Head of caudate nucleus (tissue), 42 donors: ENCODE results near the gene GUCA1A.
"Not testable (repeated sequence)": the region's sequence is repeated elsewhere in the genome, so short reads cannot be mapped to it uniquely, and the experiment has no call there.

Source experiments
- DNase-seq, 42 donors: peaks; one replicate each; pipeline versions ENCODE4 v3.0.0 to v3.0.0-alpha.2; 2020 to 2021; ENCODE audit warnings: mixed read lengths in 7 of 42
- intact Hi-C: fragments of 100-400 bp; cut with DNase I; formaldehyde crosslinking; loops from one replicate; pipeline ENCODE4 v1.15.0; 2022

GUCA1A gene

DNA sequence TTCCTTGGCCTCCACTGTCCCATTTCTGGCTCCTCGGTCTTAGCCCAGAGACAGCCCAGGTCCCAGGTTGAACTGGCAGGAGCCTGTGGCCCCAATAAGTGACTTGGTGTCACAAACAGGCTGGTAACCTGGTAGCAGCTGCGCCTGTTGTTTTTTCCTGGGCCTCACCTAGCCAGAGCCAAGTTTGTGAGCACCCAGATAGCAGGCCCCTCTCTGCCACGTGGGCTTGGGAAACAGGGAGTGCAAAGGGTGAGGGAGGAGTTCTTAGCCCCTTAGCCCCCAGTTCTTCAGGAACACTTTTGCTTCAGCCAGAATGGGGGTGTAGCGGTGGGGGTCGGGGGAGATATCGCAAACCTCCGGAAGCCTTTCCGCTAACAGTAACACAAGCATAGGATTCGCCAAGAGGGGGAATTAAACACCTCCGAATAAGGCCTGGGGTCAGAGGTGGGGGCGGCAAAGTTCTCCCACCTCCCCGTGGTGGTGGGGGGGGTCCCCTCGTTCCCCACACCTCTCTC lies 31.5 kb upstream of the GUCA1A start:
- intact Hi-C loops, result no loop called here
- DNase-seq, result no peak

DNA sequence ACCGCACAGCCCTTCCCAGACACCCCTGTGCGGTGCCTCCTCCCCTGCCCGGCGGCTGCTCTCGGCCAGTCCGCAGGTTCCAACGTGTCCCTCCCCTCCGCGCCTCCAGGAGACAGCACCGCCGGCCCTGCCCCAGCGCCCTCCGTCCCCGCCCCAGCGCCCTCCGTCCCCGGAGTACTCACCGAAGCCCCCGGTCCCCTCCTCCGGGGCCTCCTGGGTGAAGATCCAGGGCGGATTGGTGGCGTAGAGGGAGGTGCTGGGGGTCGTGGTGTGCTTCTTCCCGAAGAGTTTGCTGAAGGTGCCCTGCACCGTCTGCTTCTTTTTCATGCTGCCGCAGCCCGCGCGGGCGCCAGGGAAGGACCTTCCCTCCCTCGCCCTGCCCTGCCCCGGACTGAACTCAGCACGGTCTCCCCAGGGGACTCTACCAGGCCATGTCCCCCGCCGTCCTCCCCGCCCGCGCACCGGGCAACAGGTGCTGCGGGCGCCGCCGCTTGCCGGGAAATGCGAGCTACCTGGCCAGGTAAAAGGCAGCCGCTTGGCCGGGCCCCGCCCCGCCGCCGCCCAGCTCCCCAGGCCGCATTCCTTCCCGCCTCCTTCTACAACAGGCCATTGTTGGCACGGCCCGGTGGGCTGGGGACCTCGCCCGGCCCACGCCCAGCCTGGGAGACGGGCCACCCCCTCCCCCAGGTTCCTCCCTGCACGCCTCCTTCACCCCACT lies 30.9 kb upstream of the GUCA1A start, which contains the start of gene C6orf132:
TSS of gene C6orf132 (minus strand) at position 503 of the 718 bp plus-strand sequence. CDS start at position 327, 176 bp downstream.
- intact Hi-C loops, result no loop called here
- DNase-seq, result no peak

GRCh38 chr6:42147138-42147562 lies 26.0 kb upstream of the GUCA1A start:
- intact Hi-C loops, result no loop called here
- DNase-seq, result no peak

- intact Hi-C loops, result no loop called here
- no peak for DNase-seq
These were observed 25.1 kb upstream of the GUCA1A start for GRCh38 chr6:42148058-42148457.

GRCh38 chr6:42150254-42150653 lies 22.9 kb upstream of the GUCA1A start:
- intact Hi-C loops, result no loop called here
- DNase-seq, result no peak

DNA sequence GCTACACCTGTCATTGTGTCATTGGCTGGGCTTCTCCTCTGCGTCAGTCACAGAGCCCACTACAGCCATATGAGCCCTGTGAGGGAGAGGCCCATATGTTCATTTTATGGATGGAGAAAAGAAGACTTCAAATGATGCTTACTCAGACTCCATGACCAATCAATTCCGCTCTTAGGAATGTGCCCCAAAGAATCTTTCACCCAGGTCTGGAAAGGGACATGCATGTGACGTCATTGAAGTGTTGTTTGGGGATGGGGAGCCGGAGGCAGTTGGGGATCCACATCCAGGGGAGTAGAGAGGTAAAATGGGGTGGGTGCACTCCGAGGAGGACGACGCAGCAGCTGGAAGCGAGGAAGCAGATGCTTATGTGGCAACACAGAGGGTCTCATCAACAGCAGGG lies 21.1 kb upstream of the GUCA1A start:
- intact Hi-C loops, result no loop called here

GRCh38 chr6:42152528-42153213 lies 20.5 kb upstream of the GUCA1A start:
- DNase-seq, intact Hi-C loops: not testable (repeated sequence)

More for the DNA sequence above, 21.1 kb upstream of the GUCA1A start:
- DNase-seq, result no peak

GRCh38 chr6:42153921-42154320 lies 19.2 kb upstream of the GUCA1A start:
- intact Hi-C loops, result no loop called here
- DNase-seq, result no peak

GRCh38 chr6:42154461-42155209 lies 18.5 kb upstream of the GUCA1A start:
- no peak for DNase-seq

DNA sequence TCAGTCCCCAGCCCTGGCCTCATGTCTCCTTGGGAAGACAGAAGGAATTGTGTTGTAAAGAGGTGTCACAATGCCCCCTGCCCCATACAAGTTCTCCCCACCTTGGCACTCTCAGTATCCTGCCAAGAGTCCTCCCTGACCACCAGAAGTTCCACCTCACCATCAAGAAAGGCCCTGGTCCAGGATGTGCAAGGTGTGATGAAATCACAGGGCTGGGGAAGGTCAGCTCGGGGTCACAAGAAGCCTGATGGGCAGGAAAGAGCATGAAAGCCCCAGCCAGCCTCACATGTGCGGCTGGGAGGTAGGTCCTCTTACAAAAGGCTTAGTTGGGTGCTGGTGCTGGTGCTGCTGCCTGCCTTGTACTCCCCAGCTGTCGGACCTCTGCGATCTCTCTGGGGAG lies 17.9 kb upstream of the GUCA1A start:
- intact Hi-C loops, result no loop called here
- no peak for DNase-seq

More at GRCh38 chr6:42154461-42155209, 18.5 kb upstream of the GUCA1A start:
- intact Hi-C loops, result no loop called here

DNA sequence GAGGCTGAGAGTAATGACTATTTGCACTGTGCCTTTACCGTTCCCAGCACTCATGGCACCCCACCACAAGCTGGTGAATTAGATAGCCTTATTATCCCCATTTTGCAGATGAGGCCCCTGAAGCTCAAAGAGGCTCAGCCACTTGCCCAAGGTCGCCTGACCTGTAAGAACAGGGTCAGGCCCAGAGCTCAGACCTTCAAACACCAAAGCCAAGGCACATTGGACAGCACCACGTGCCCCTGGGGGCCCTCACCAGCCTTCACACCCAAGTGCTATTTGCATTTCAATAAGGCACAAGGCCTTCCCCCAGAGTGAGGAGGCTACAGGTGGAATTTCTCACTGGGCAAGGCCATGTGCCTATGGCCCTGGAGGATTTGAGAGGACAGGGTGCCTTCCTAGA lies 16.5 kb upstream of the GUCA1A start:
- intact Hi-C loops, result no loop called here

GRCh38 chr6:42158011-42158410 lies 15.2 kb upstream of the GUCA1A start:
- DNase-seq, result no peak
- intact Hi-C loops, result no loop called here

More for the DNA sequence above, 16.5 kb upstream of the GUCA1A start:
- DNase-seq, result no peak

DNA sequence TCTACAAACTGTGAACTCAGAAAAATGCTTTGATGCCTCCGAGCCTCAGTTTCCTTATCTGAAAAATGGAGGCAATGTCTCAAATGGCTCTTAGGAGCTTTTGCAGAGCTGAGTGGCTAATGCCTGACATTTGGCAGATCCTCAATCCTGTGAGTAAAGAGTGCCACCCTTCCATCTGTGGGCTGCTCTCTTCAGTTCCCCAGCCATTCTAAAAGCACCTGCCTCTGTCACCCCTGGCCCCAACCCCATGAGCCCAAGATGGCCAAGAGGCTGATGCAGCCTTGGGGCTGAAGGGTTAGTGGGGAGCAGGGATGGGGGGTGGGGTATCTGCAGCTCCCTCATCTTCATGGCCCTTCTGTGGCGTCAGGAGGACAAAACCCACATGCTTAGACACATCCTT lies 14.5 kb upstream of the GUCA1A start:
- no peak for DNase-seq
- intact Hi-C loops, result no loop called here

- intact Hi-C loops, result no loop called here
- no peak for DNase-seq
These were observed 13.6 kb upstream of the GUCA1A start for GRCh38 chr6:42159431-42160024.

- intact Hi-C loops, result no loop called here
- DNase-seq, result no peak
These were observed 10.8 kb upstream of the GUCA1A start for GRCh38 chr6:42162384-42162783.

DNA sequence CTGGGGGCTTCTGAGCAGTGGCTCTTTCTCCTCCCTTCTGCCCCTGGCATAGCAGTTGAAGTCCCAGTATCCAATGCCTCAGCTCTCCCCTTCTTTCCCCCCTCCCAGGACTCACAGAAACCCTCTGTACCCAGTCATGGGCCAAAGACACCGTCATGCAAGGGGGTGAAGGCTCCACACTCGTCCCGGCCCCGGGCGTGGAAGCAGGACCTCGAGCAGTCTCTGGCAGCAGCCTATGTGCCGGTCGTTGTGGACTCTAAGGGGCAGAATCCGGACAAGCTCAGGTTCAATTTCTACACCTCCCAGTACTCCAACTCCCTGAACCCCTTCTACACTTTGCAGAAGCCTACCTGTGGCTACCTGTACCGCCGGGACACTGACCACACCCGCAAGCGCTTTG lies 10.4 kb upstream of the GUCA1A start:
- no peak for DNase-seq
- intact Hi-C loops, result no loop called here

DNA sequence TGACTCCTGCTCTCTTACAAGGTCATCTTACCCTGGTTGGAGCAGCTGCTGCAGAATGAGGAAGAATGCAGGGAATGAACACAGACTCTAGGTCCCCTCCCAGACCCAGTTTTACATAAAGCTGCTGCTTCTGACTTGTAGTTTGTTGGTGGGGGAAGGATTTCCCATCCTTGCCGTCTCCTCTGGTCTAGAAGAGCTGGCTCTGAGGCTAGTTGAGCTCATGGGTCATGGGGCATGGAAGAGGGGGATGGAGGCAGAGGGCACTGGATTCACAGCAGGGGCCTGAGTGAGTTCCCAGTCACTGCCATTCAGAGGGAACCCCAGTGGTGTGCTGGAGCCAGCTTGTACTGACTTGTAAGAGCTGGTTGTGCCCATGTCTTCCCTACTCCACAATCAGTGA lies 9.2 kb upstream of the GUCA1A start:
- no peak for DNase-seq
- intact Hi-C loops, result no loop called here

DNA sequence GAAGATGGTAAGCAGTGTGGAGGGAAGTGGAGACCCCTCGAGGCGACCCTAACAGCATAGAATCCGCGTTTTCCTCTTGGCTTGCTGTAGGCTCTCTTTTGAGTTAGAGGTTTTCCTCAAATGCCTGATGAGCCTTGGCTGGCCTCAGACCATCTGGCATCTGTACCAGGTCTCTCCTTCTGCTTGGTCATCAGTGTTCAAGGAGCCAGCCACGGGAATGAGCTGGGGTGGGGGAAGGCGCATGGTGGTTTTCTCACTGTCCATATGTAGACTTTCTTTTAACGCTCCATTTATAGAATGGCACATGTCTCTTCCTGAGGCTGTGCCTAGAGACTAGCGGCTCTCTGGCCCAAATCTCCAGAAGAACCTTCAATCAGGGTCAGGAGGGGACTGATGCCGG lies 8.1 kb upstream of the GUCA1A start:
- intact Hi-C loops, result loop anchor here (5.0 kb wide), 1 partner anchor 88 kb away; no protein-coding TSS in a partner anchor
- DNase-seq, result no peak

GRCh38 chr6:42166444-42167141 lies 6.6 kb upstream of the GUCA1A start:
- intact Hi-C loops, result loop anchor here (5.0 kb wide), 1 partner anchor 89 kb away; no protein-coding TSS in a partner anchor
- peak in 40 of 42 donors; percentile 13 to 88 (median 68) for DNase-seq
